HUES48 (cell line): ENCODE results near the gene KCNIP1.

Experiments
- H3K27ac ChIP-seq: one replicate; pipeline ENCODE4 v1.7.0; 2013; ENCODE audit warnings: low read depth, low read length, inconsistent platforms
- H3K27me3 ChIP-seq: 2 replicates; pipeline ENCODE4 v1.6.1; 2013; ENCODE audit warnings: mild to moderate bottlenecking, low read length; ENCODE audit not compliant: control insufficient read depth, insufficient read depth
- H3K36me3 ChIP-seq: 2 replicates; pipeline ENCODE4 v1.6.1; 2013; ENCODE audit warnings: low read length; ENCODE audit not compliant: control insufficient read depth, insufficient read depth
- H3K4me1 ChIP-seq: 2 replicates; pipeline ENCODE4 v1.6.1; 2013; ENCODE audit warnings: mild to moderate bottlenecking, low read length; ENCODE audit not compliant: control insufficient read depth, insufficient read depth
- H3K4me3 ChIP-seq: 2 replicates; pipeline ENCODE4 v1.5.1; 2013; ENCODE audit warnings: mild to moderate bottlenecking, low read depth, low read length
- H3K9ac ChIP-seq: 2 replicates; pipeline ENCODE4 v1.6.1; 2013; ENCODE audit warnings: mild to moderate bottlenecking, low read depth, low read length, moderate library complexity
- H3K9me3 ChIP-seq: 2 replicates; pipeline ENCODE4 v1.6.1; 2013; ENCODE audit warnings: low read length; ENCODE audit not compliant: control insufficient read depth, insufficient read depth

Gene KCNIP1

GRCh38 chr5:170484459-170484831 is 19.4 kb upstream of the KCNIP1 start:
- no peaks in the 10 kb centered on the region for H3K36me3 ChIP-seq
- no peaks in the 10 kb centered on the region for H3K27me3 ChIP-seq
- H3K27ac ChIP-seq = no peak overlapping the region
- H3K9ac ChIP-seq = no peak overlapping the region
- no peaks in the 10 kb centered on the region for H3K4me1 ChIP-seq
- no peaks in the 10 kb centered on the region for H3K9me3 ChIP-seq
- no peak overlapping the region for H3K4me3 ChIP-seq

- H3K36me3 ChIP-seq = no peaks in the 10 kb centered on the region
- no peak overlapping the region for H3K4me3 ChIP-seq
- no peaks in the 10 kb centered on the region for H3K27me3 ChIP-seq
- H3K4me1 ChIP-seq = no peaks in the 10 kb centered on the region
- H3K9ac ChIP-seq = no peak overlapping the region
- no peaks in the 10 kb centered on the region for H3K9me3 ChIP-seq
- no peak overlapping the region for H3K27ac ChIP-seq
Measured at GRCh38 chr5:170484847-170485615, 18.8 kb upstream of the KCNIP1 start.

GRCh38 chr5:170485616-170485911 is 18.3 kb upstream of the KCNIP1 start:
- Histone ChIP-seq H3K9me3 (no peaks in the 10 kb centered on the region), H3K9ac (no peak overlapping the region), H3K4me1 (no peaks in the 10 kb centered on the region), H3K4me3 (no peak overlapping the region), H3K36me3 (no peaks in the 10 kb centered on the region), H3K27ac (no peak overlapping the region), H3K27me3 (no peaks in the 10 kb centered on the region)

GRCh38 chr5:170486371-170486770 is 17.4 kb upstream of the KCNIP1 start:
- Histone ChIP-seq H3K9me3 (no peaks in the 10 kb centered on the region), H3K9ac (no peak overlapping the region), H3K4me3 (no peak overlapping the region), H3K36me3 (no peaks in the 10 kb centered on the region), H3K27ac (no peak overlapping the region), H3K27me3 (no peaks in the 10 kb centered on the region), H3K4me1 (no peaks in the 10 kb centered on the region)

GRCh38 chr5:170488570-170488969 is 15.2 kb upstream of the KCNIP1 start:
- H3K9me3 ChIP-seq = no peaks in the 10 kb centered on the region
- no peak overlapping the region for H3K4me3 ChIP-seq
- H3K4me1 ChIP-seq = no peaks in the 10 kb centered on the region
- no peak overlapping the region for H3K27ac ChIP-seq
- no peaks in the 10 kb centered on the region for H3K36me3 ChIP-seq
- H3K9ac ChIP-seq = no peak overlapping the region
- no peaks in the 10 kb centered on the region for H3K27me3 ChIP-seq

- Histone ChIP-seq H3K27ac (no peak overlapping the region), H3K9me3 (no peaks in the 10 kb centered on the region), H3K9ac (no peak overlapping the region), H3K27me3 (no peaks in the 10 kb centered on the region), H3K4me1 (no peaks in the 10 kb centered on the region), H3K4me3 (no peak overlapping the region), H3K36me3 (no peaks in the 10 kb centered on the region)
Measured at GRCh38 chr5:170489199-170489598, 14.6 kb upstream of the KCNIP1 start.

GRCh38 chr5:170490381-170490780 is 13.4 kb upstream of the KCNIP1 start:
- H3K4me1 ChIP-seq = no peaks in the 10 kb centered on the region
- H3K36me3 ChIP-seq = no peaks in the 10 kb centered on the region
- no peak overlapping the region for H3K4me3 ChIP-seq
- H3K27me3 ChIP-seq = no peaks in the 10 kb centered on the region
- no peak overlapping the region for H3K9ac ChIP-seq
- H3K9me3 ChIP-seq = no peaks in the 10 kb centered on the region
- H3K27ac ChIP-seq = no peak overlapping the region

GRCh38 chr5:170491479-170491878 is 12.3 kb upstream of the KCNIP1 start:
- no peak overlapping the region for H3K4me3 ChIP-seq

GRCh38 chr5:170493028-170493820 is 10.6 kb upstream of the KCNIP1 start:
- no peaks in the 10 kb centered on the region for H3K4me1 ChIP-seq
- H3K9ac ChIP-seq = no peak overlapping the region
- H3K27me3 ChIP-seq = no peaks in the 10 kb centered on the region
- no peak overlapping the region for H3K27ac ChIP-seq
- no peaks in the 10 kb centered on the region for H3K36me3 ChIP-seq
- H3K4me3 ChIP-seq = no peak overlapping the region
- no peaks in the 10 kb centered on the region for H3K9me3 ChIP-seq

More at GRCh38 chr5:170491479-170491878, 12.3 kb upstream of the KCNIP1 start:
- Histone ChIP-seq H3K9ac (no peak overlapping the region), H3K27me3 (no peaks in the 10 kb centered on the region), H3K36me3 (no peaks in the 10 kb centered on the region), H3K9me3 (no peaks in the 10 kb centered on the region), H3K27ac (no peak overlapping the region), H3K4me1 (no peaks in the 10 kb centered on the region)

- H3K9me3 ChIP-seq = no peaks in the 10 kb centered on the region
- no peak overlapping the region for H3K27ac ChIP-seq
- no peaks in the 10 kb centered on the region for H3K27me3 ChIP-seq
- H3K4me1 ChIP-seq = no peaks in the 10 kb centered on the region
- no peak overlapping the region for H3K4me3 ChIP-seq
- no peak overlapping the region for H3K9ac ChIP-seq
- no peaks in the 10 kb centered on the region for H3K36me3 ChIP-seq
Measured at GRCh38 chr5:170494041-170494440, 9.8 kb upstream of the KCNIP1 start.

GRCh38 chr5:170495825-170496661 is 7.8 kb upstream of the KCNIP1 start:
- Histone ChIP-seq H3K27me3 (no peaks in the 10 kb centered on the region), H3K4me1 (no peaks in the 10 kb centered on the region), H3K9ac (no peak overlapping the region), H3K36me3 (no peaks in the 10 kb centered on the region), H3K4me3 (no peak overlapping the region), H3K27ac (no peak overlapping the region), H3K9me3 (no peaks in the 10 kb centered on the region)
